Measurements from ENCODE around the gene IL16. TPM values are rescaled to one million over a fixed set of nuclear protein-coding genes. Genes with fewer than 3 reads are reported as not detected.
"Not testable (repeated sequence)": the region's sequence is repeated elsewhere in the genome, so short reads cannot be mapped to it uniquely, and the experiment has no call there.

Gene IL16
- total RNA-seq, 2 donors from 2014 or later: 25.9 to 114 TPM

- Mint-ChIP-seq H3K36me3 (no peaks in the 10 kb centered on the region), H3K27ac (no peak overlapping the region), H3K9me3 (no peaks in the 10 kb centered on the region)
- no peak for DNase-seq (ENCODE audit: low spot score in 2 of 2)
- no peak for ATAC-seq
Observed at GRCh38 chr15:81189583-81190283, 6.9 kb upstream of the IL16 start.

DNA sequence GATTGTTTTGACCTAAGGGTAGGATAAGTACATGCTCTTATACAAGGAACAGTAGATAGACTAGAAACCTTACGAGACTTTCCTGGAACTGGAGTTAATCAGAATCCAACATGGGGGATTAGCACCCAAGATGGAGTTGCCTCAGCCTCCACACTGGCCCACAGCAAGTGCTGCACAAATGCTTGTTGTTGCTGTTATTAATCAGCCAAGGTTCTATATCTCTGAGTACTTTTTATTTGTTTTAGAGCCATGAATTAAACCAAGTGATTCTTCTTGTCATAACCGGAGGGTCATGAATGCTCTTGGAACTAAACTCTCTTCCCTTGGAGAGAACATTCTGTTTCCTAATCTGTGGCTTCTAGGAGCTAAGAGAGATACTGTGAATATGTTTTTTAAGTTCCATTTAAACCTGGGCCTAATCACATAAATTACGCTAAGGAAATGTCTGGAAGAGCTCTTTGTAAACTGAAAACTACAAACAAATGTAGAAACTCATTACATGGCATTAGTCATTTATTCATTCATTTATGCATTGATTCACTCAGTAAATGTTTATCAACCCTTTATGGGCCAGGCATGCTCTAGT, 5.7 kb upstream of the IL16 start:
- H3K27ac Mint-ChIP-seq: no peak overlapping the region
- no peaks in the 10 kb centered on the region for H3K9me3 Mint-ChIP-seq
- no peak for ATAC-seq
- H3K36me3 Mint-ChIP-seq: no peaks in the 10 kb centered on the region
- DNase-seq (ENCODE audit: low spot score in 2 of 2): no peak

- H3K27ac Mint-ChIP-seq: no peak overlapping the region
- H3K36me3 Mint-ChIP-seq: no peaks in the 10 kb centered on the region
- ATAC-seq: no peak
- H3K9me3 Mint-ChIP-seq: no peaks in the 10 kb centered on the region
- no peak for DNase-seq (ENCODE audit: low spot score in 2 of 2)
Observed at GRCh38 chr15:81191701-81192100, 5.0 kb upstream of the IL16 start.

GRCh38 chr15:81194723-81195122, 2.0 kb upstream of the IL16 start:
- H3K27ac Mint-ChIP-seq: no peak overlapping the region
- DNase-seq (ENCODE audit: low spot score in 2 of 2) (no peak), ATAC-seq (no peak)
- H3K9me3 Mint-ChIP-seq: no peaks in the 10 kb centered on the region
- no peaks in the 10 kb centered on the region for H3K36me3 Mint-ChIP-seq

DNA sequence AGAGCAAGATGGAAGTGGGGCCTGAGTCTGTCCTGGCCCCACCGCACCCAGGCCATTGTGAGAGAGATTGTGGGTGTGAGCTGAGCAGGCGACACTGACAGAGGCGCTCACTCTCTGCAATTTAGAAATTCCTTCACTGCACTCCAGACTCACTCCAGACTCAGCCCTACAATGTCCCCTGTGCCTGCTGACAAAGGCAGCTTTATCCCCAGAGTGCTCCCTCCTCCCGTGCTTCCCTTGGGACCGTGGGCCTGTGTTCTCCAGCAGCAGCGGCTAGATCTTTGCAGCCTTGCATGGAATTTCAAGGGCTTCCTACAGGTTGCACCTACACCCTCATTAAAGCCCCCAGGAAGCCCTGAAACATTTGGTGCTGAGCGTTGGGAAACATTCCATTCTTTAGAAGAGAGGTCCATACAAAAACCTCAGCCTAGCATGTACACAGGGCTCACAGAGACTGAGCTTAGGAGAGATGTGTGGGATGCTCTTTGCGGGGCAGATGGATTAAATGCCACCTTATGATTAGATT, 1.3 kb upstream of the IL16 start:
- H3K36me3 Mint-ChIP-seq: no peaks in the 10 kb centered on the region
- H3K9me3 Mint-ChIP-seq: no peaks in the 10 kb centered on the region
- DNase-seq (ENCODE audit: low spot score in 2 of 2) (no peak), ATAC-seq (no peak)
- no peak overlapping the region for H3K27ac Mint-ChIP-seq

- ATAC-seq (no peak), DNase-seq (ENCODE audit: low spot score in 2 of 2) (no peak)
- no peaks in the 10 kb centered on the region for H3K36me3 Mint-ChIP-seq
- H3K9me3 Mint-ChIP-seq: no peaks in the 10 kb centered on the region
- no peak overlapping the region for H3K27ac Mint-ChIP-seq
Observed at GRCh38 chr15:81197255-81197630, 564 bp downstream of the IL16 start.

DNA sequence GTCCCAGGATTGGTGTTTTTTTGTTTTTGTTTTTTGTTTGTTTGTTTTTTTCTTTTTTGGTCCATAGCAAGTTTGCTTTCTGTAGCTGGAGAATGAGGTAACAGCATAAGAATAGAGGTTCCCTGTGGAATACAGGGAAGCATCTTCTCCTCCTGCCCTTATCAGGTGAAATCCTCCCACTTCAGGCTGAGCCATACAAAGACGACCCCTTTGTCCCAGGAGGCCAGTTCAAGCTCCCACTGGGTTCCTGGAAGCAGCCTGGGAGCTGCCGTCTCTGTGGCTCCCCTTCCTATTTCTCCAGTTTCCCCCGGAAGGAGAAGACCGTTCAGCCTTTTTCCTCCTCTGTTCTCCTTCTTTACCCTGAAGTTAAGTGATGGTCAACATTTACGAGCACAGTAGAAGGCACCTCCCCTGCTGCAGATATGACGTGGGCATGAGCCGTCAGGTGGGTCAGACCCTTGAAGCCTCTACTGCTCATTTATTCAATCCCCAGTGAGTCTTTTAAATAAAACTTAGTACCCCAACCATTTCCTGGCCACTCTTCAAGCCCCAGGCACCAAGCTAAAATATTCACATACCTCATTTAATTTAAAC, 1.1 kb downstream of the IL16 start:
- H3K27ac Mint-ChIP-seq: peak overlapping the region in 1 of 2 donors; percentile 46

DNA sequence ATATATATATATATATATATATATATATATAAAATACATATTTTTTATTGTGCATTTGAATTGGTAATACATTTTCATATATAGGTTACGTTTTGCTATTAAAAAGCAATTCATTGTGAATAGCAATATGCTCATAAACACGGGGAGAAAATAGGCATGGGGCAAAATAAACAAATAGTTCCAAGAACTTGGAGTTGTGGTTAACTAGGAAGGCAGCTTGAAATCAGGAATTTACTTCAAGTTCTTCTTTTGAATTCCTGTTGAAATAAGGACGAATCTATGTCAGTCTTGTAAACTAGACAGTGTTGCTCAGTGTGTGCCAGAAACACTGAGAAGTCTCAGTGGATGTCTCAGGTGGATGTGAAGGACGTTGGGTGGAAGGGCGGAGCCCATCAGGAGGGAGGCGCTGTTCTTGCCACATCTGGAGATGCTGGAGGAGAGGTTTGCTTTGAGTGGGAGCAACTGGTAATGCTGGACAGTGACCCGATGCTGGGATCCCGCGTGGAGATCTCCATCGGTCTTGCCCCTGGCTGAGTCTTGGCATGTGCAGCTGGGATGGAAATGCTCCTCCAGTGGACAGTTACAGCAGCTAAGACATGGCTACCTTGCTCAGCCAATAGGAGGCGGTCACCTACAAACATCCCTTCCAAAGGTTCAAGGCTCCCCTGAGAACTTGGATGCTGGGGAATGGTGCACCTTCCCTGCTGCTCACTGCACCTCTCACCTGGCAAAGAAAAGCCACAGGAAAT, 2.5 kb downstream of the IL16 start:
- DNase-seq (ENCODE audit: low spot score in 2 of 2): no peak
- Mint-ChIP-seq H3K27ac (no peak overlapping the region), H3K9me3 (no peaks in the 10 kb centered on the region), H3K36me3 (no peaks in the 10 kb centered on the region)
- no peak for ATAC-seq

More for the DNA sequence above, 1.1 kb downstream of the IL16 start:
- no peak for ATAC-seq
- no peak for DNase-seq (ENCODE audit: low spot score in 2 of 2)
- Mint-ChIP-seq H3K36me3 (no peaks in the 10 kb centered on the region), H3K9me3 (no peaks in the 10 kb centered on the region)

GRCh38 chr15:81206018-81206417, 9.3 kb downstream of the IL16 start:
- ATAC-seq (no peak), DNase-seq (ENCODE audit: low spot score in 2 of 2) (no peak)
- Mint-ChIP-seq H3K36me3 (no peaks in the 10 kb centered on the region), H3K27ac (no peak overlapping the region), H3K9me3 (peaks cover 4 to 6% of the 10 kb centered on the region in 2 donors)

GRCh38 chr15:81207987-81208386, 11.3 kb downstream of the IL16 start:
- DNase-seq (ENCODE audit: low spot score in 2 of 2); ATAC-seq; H3K36me3 Mint-ChIP-seq; H3K9me3 Mint-ChIP-seq; H3K27ac Mint-ChIP-seq: not testable (repeated sequence)

DNA sequence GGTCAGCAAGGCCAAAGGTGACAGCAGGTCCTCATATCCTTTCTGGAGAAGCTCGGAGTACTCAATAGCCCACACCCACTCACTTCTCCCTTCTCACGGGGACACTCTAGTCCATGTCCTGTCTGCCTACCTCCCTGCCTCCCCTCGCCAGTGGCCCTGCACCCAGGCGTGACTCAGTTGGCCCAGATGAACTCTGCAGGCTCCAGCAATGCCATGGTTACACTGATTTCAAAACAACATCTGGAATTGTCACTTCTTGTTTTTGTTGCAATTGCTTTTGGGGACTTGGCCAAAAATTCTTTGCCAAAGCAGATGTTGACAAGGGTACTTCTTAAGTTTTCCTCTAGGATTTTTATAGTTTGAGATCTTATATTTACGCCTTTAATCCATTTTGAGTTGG, 13.0 kb downstream of the IL16 start:
- Mint-ChIP-seq H3K36me3 (peaks cover 6 to 10% of the 10 kb centered on the region in 2 donors), H3K27ac (no peak overlapping the region), H3K9me3 (peaks cover 9 to 15% of the 10 kb centered on the region in 2 donors)
- DNase-seq (ENCODE audit: low spot score in 2 of 2) (no peak), ATAC-seq (no peak)

DNA sequence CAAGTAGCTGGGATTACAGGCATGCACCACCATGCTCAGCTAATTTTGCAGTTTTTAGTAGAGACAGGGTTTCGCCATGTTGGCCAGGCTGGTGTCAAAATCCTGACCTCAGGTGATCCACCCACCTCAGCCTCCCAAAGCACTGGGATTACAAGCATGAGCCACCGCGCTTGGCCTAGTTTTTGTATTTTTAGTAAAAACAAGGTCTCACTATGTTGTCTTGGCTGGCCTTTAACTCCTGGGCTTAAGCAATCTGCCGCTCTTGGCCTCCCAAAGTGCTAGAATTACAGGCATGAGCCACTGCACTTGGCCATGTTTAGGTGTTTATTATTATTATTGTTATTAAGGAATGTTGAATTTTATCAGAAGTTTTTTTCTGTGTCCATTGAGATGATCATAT, 14.7 kb downstream of the IL16 start:
- Mint-ChIP-seq H3K27ac (no peak overlapping the region), H3K36me3 (peaks cover 16 to 21% of the 10 kb centered on the region in 2 donors), H3K9me3 (peaks cover 16 to 22% of the 10 kb centered on the region in 2 donors)
- no peak for DNase-seq (ENCODE audit: low spot score in 2 of 2)
- ATAC-seq: no peak

GRCh38 chr15:81213982-81214381, 17.3 kb downstream of the IL16 start:
- ATAC-seq: no peak
- DNase-seq (ENCODE audit: low spot score in 2 of 2): no peak
- H3K9me3 Mint-ChIP-seq: peaks cover 14 to 16% of the 10 kb centered on the region in 2 donors
- peaks cover 16 to 21% of the 10 kb centered on the region in 2 donors for H3K36me3 Mint-ChIP-seq
- H3K27ac Mint-ChIP-seq: no peak overlapping the region

- DNase-seq (ENCODE audit: low spot score in 2 of 2): no peak
- Mint-ChIP-seq H3K9me3 (peaks cover 12 to 16% of the 10 kb centered on the region in 2 donors), H3K36me3 (peaks cover 16 to 21% of the 10 kb centered on the region in 2 donors), H3K27ac (no peak overlapping the region)
- no peak for ATAC-seq
Observed at GRCh38 chr15:81215531-81215930, 18.9 kb downstream of the IL16 start.

DNA sequence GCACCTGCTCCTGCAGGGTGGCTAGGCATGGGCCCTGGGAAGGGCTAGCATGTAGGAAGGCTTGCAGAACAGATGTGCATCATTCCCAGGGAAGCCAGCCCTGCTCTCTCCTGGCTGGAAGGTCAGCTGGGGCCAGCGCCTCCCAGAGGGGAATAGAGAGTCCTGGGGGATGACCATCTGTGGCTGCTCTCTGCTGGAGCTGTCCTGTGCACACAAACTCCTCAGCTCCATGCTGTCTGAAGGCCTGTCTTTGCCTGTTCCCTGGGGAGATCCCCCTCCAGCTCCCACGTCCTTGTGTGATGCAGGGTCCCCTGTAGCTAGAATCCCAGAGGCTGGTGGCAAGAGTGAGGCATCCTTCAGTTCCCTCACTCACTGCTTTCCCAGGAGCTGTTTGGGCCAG, 19.3 kb downstream of the IL16 start:
- H3K9me3 Mint-ChIP-seq: peaks cover 12 to 16% of the 10 kb centered on the region in 2 donors
- no peak for ATAC-seq
- peaks cover 16 to 21% of the 10 kb centered on the region in 2 donors for H3K36me3 Mint-ChIP-seq

GRCh38 chr15:81216422-81216821, 19.7 kb downstream of the IL16 start:
- Mint-ChIP-seq H3K36me3 (peaks cover 16 to 21% of the 10 kb centered on the region in 2 donors), H3K27ac (no peak overlapping the region), H3K9me3 (peaks cover 12 to 16% of the 10 kb centered on the region in 2 donors)
- no peak for ATAC-seq
- DNase-seq (ENCODE audit: low spot score in 2 of 2): no peak

More for the DNA sequence above, 19.3 kb downstream of the IL16 start:
- H3K27ac Mint-ChIP-seq: no peak overlapping the region
- DNase-seq (ENCODE audit: low spot score in 2 of 2): no peak

GRCh38 chr15:81221449-81221848, 24.8 kb downstream of the IL16 start:
- DNase-seq (ENCODE audit: low spot score in 2 of 2): no peak
- no peaks in the 10 kb centered on the region for H3K9me3 Mint-ChIP-seq
- no peak for ATAC-seq
- H3K27ac Mint-ChIP-seq: no peak overlapping the region
- no peaks in the 10 kb centered on the region for H3K36me3 Mint-ChIP-seq

Data from activated naive CD4-positive, alpha-beta T cell treated with anti-CD3 and anti-CD28 coated beads, Interleukin-2, amount 50 U/mL, for 72 hours (primary cell).